CD4-positive, alpha-beta T cell treated with Interleukin-21 for 1 hour (primary cell): ENCODE measurements around the gene MBIP.
A peak's percentile ranks its signal among the peaks of the same experiment; 100 is the strongest.
"Not testable (repeated sequence)": the region's sequence is repeated elsewhere in the genome, so short reads cannot be mapped to it uniquely, and the experiment has no call there.

Experiments used
- DNase-seq: peaks from one replicate; pipeline ENCODE4 v3.0.0-alpha.2; 2020

Gene MBIP

GRCh38 chr14:36320200-36320896 is at the start of gene MBIP:
MBIP (minus strand) TSS chr14:36320637; CDS start chr14:36320588, 49 bp downstream.
- DNase-seq: peak; percentile 93

GRCh38 chr14:36367985-36368774 is 47.7 kb upstream of the MBIP start:
- DNase-seq: no peak

DNA sequence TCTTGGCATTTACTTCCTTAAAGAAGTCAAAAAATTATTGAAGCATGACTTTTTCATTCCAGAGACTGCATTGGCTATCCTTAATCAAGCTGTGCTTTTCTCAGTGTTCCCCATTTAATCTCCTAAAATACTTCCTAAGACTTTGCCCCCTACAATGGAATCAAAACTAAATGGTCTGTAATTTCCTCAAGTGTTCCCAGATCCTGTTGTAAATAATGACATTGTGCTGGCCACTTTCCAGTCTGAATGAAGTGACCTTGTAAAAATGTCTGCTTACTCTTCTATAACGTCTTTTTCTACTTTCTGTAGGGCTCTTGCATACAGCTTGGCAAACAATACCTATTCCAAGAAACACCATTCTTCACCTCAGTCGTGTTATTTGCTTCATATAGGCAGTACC is 45.3 kb upstream of the MBIP start:
- DNase-seq: no peak

DNA sequence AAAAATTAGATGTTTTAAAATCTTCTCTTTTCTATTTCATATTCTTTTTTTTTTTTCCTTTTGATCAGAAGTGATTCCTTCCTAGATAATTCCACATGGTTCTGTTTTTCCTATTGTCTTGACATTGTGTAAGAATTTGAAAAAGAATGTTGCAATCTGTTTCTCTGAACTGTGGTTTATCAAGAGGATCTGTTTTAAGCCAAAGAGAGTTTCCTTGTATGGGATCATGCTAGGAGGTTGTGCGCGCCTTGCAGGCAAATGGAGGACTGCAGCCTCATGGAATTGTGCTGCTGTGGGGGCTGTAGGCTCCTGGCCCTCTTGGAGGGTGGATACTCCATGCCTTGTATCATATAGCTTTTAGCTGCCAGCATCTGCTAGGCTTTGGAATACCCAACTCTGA is 43.3 kb upstream of the MBIP start:
- no peak for DNase-seq

DNA sequence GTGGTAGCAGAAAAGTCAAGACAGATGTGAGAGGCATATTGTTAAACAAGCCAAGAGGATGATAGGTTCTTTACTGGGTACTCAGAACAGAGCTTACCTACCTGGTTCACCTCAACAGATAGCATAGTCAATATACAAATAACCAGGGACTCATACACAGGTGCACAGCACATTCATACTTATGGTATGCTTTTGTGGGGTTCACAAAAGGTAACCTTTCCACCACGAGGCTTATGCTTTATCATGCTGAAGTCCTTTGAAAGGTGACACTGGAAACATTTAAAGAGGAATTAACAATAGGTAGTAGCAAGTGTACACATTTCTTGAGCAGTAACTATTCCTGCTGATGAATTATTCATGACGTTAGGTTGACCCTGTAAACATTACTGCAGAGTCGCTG is 42.2 kb upstream of the MBIP start:
- DNase-seq: no peak

DNA sequence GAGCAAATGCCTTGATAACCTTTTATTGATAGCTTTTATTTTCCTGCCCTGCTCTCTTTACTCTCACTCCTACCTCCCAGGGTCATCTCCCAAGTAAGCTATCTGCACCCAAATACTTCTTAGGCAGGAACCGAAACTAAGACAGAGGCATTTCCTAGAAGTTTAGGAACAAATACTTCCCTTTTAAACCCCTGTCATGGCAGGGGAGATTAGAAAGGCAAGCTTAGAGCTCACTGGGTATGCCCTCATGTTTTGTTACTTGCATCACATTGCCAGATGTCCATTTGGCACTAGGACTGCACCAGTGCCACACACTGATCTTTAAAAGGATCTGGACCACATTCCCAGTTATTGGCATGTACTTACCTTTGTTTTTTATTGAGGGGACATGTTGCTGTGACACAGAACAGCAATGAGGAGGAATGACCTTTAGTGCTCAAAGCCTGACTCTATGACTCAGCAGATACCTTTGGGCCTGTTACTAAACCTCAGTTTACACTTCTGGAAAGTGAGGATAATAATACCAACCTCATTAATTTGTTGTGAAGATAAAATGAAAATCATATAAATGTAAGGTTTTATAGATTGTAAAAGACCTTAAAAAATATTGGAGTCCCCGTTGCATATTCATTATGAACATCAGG is 40.9 kb upstream of the MBIP start:
- DNase-seq: no peak

- no peak for DNase-seq
Observed at GRCh38 chr14:36356862-36357261, 36.4 kb upstream of the MBIP start.

GRCh38 chr14:36346052-36346451 is 25.6 kb upstream of the MBIP start:
- no peak for DNase-seq

GRCh38 chr14:36344211-36344610 is 23.8 kb upstream of the MBIP start:
- DNase-seq: no peak

DNA sequence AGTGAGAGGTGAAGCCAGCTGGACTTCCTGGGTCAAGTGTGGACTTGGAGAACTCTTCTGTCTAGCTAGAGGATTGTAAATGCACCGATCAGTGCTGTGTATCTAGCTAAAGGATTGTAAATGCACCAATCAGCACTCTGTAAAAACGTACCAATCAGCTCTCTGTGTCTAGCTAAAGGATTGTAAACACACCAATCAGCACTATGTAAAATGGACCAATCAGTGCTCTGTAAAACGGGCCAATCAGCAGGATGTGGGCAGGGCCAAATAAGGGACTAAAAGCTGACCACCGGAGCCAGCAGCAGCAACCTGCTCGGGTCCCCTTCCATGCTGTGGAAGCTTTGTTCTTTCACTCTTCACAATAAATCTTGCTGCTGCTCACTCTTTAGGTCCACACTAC is 21.4 kb upstream of the MBIP start:
- not testable (repeated sequence) for DNase-seq

GRCh38 chr14:36340276-36340890 is 19.9 kb upstream of the MBIP start:
- no peak for DNase-seq

DNA sequence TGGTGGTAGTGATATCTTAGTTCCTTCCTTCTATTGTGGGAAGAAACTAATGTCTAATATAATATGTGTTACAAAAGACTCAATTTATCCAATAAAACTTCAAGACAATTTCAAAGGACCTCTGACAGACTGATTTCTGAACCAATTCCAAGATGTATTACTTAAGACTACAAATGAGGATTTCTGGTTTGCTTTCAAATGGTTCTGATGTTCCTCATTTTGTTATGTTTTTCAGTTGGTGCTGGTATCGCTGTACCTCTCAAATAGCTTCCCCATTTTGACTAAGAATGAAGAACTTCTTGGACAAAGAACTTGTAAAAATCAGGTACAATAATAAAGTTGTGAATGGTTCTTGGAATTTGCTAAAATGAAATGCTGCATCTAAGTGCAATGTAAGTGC is 19.4 kb upstream of the MBIP start:
- DNase-seq: no peak

- no peak for DNase-seq
Observed at GRCh38 chr14:36333119-36333518, 12.7 kb upstream of the MBIP start.

DNA sequence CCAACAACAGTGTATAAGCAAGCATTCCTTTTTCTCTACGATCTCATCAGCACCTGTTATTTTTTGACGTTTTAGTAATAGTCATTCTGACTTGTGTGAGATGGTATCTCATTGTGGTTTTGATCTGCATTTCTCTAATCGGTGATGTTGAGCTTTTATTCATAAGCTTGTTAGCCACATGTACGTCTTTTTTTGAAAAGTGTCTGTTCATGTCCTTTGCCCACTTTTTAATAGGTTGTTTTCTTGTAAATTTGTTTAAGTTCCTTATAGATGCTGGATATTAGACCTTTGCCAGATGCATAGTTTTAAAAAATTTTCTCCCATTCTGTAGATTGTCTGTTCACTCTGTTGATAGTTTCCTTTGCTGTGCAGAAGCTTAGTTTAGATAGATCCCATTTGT is 7.1 kb upstream of the MBIP start:
- DNase-seq: not testable (repeated sequence)

GRCh38 chr14:36325853-36326252 is 5.4 kb upstream of the MBIP start:
- no peak for DNase-seq

DNA sequence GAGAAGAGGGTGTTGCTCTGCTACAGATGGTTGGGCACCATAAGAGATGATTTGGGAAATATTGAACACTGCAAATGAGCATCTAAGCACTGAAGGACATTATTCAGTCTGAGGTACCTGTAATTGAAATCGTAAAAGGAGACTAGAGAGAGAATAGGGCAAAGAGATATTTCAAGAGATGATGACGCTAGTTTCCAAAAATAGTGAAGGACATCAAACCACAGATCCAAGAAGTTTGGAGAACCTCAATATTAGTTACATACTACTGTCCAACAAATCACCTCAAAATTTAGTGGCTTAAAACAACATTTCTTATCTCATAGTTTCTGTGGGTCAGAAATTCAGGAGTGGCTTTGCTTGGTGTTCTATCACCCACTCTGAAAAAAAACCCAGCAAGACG is 4.5 kb upstream of the MBIP start:
- DNase-seq: no peak

GRCh38 chr14:36320897-36321381 is 502 bp upstream of the MBIP start:
- no peak for DNase-seq

DNA sequence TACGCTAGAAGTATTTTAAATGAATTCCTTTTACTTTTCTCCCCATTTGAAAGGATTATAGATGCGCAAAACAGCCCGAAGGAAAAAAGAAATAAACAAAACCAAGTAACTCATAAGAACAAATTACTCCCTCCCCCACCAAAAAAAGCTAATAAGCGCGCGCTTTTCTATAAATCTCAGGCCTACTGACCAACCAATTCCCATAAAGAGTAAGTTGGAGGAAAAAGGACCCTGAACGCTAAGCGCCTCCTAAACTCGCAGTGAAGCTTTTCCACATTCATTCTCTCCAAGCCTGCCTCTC is 588 bp downstream of the MBIP start:
- DNase-seq: no peak

DNA sequence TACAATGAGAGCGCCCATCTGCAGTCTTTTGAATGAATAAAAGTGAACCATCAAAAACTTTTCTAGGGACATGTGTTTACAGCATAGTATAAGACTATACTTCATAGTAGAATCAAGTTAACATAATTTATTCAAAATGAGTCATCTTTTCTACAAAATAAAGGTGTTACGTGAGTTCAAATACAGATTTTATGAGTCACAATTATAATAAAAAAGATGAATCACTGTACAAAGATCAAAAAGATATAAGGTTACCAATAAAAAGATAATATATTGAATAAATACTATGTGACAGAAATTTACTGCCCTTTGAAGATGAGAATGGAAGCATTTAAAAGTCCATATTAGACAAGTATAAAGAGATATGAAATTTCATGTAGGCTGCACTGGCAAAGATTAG is 2.8 kb downstream of the MBIP start:
- DNase-seq: no peak

DNA sequence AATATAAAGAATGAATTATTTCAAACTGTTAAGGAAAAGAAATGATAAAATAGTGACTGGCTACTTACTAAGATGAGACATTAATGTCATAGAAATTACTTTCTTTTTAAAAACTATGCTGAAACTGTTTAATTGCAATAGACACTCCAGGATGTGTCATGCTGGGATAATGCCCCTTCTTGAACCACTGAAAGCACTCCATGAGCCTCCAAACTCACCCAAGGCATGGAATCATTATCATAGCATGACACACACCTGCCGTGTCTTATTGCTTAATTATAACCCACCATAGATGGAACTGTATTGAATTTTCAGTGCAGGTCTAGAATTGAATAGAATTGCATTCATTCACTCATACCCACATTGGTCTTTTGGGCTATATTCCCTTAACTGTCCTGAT is 4.3 kb downstream of the MBIP start:
- DNase-seq: no peak

DNA sequence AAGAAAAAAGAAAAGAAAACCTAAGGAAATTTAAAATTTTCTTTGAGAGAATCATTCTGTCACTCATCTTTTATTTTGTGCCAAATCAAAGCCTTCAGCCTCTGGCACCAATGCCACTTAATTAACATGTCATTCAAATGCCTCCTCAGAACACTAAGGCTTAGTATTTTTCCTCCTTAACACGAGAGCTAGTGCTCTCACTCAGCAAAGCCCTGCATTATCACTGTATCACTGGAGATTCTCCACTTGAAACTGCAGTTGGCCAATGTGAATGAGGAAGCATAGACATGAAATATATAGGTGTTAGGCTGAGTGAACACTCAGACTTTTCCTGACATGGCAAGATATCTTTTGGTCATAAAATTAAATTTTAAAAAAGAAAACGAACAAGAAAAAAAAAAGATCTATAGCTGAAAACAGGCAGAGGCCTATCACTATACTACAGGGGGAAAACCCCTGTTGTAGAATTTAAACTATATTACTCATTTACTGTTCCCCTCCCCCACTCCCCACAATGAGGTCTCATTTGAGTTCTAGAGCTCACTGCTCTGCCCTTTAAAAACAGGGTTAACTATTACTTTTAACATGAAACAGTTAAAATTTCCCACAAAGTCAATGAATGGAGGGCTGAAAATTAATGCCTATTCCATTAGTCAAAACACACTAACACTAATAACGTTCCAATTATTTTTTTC is 5.1 kb downstream of the MBIP start:
- DNase-seq: no peak

DNA sequence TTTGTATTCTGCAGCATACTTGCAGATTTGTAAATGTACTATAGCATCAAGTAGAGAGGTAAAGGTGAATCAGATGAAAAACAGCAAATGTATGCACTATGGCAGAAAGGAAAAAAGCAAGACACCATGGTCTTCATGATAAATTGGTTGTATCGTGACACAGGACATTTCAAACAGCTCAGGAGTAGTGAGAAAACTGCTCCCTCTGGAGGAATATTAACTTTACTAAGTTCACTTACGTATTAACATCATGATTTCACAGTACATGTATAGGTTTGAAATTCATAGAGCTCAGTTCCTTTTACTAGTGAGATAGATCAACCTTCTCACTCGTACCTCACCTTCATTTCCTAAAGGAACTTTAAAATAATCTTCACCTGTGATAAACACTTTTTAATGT is 6.5 kb downstream of the MBIP start:
- no peak for DNase-seq

GRCh38 chr14:36313206-36313605 is 7.2 kb downstream of the MBIP start:
- DNase-seq: no peak
